Measurements from ENCODE around the gene STK24.

DNA sequence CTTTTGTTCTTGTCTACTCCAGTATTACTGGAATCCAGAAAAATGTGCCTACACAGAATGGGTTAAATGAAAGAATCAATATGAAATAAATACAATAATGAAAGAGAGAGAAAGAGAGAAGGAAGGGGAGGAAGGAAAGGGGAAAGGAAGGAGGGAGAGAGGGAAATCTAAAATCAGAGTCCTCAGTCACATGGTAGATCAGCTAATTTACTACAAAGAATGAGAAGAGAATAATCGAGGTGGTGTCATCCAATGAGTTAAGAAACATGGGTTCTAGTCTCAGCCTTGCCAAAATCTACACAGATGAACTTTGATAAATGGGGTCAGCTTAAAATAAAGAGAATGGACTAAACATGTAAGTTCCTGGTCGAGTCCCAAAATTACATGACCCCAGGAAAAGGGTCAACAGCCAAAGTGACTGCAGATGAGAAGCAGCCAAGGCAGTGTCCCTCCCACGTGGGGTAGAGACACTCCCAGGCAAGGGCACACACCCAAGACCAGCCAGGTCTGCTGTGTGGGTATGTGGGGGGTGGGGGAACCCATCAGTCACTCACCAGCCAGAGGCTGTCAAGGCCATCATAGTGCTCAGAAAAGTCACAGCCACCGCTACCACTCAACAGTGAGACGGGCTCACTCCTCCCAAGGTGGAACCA, 103.6 kb downstream of the STK24 start:
- TF ChIP-seq, protein P1, sequence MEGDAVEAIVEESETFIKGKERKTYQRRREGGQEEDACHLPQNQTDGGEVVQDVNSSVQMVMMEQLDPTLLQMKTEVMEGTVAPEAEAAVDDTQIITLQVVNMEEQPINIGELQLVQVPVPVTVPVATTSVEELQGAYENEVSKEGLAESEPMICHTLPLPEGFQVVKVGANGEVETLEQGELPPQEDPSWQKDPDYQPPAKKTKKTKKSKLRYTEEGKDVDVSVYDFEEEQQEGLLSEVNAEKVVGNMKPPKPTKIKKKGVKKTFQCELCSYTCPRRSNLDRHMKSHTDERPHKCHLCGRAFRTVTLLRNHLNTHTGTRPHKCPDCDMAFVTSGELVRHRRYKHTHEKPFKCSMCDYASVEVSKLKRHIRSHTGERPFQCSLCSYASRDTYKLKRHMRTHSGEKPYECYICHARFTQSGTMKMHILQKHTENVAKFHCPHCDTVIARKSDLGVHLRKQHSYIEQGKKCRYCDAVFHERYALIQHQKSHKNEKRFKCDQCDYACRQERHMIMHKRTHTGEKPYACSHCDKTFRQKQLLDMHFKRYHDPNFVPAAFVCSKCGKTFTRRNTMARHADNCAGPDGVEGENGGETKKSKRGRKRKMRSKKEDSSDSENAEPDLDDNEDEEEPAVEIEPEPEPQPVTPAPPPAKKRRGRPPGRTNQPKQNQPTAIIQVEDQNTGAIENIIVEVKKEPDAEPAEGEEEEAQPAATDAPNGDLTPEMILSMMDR (conservative IDR thresholded peaks at IDR 0.05): no peak
- no peak for TF ChIP-seq ZFX (IDR thresholded peaks at IDR 0.05)
